HepG2 (cell line): ENCODE results near the gene COL2A1. TPM values are rescaled to one million over a fixed set of nuclear protein-coding genes. Genes with fewer than 3 reads are reported as not detected.

Experiments used
- IRF9 ChIP-seq: sonication (generic); formaldehyde crosslinking; IDR thresholded peaks from 2 replicates; pipeline ENCODE4 v1.8.0; 2022; ENCODE audit warnings: missing genetic modification reagents, mild to moderate bottlenecking, borderline replicate concordance
- REL ChIP-seq: sonication (generic); formaldehyde crosslinking; conservative IDR thresholded peaks from 2 replicates; pipeline ENCODE4 v1.8.0; 2022; ENCODE audit warnings: mild to moderate bottlenecking, missing genetic modification reagents, moderate library complexity
- SETDB1 ChIP-seq: sonication (generic); formaldehyde crosslinking; IDR thresholded peaks from 2 replicates; pipeline ENCODE4 v1.5.1; 2020; ENCODE audit warnings: missing genetic modification reagents, mild to moderate bottlenecking, borderline replicate concordance
- TIGD3 ChIP-seq: sonication (generic); formaldehyde crosslinking; IDR thresholded peaks from 2 replicates; pipeline ENCODE4 v1.5.1; 2020; ENCODE audit warnings: mild to moderate bottlenecking, missing genetic modification reagents, borderline replicate concordance
- ZNF431 ChIP-seq: sonication (generic); formaldehyde crosslinking; IDR thresholded peaks from 2 replicates; pipeline ENCODE4 v1.9.0; 2022; ENCODE audit warnings: missing genetic modification reagents, low read depth, mild to moderate bottlenecking, borderline replicate concordance
- ZNF577 ChIP-seq: sonication (generic); formaldehyde crosslinking; IDR thresholded peaks from 2 replicates; pipeline ENCODE4 v1.4.0; 2020; ENCODE audit warnings: mild to moderate bottlenecking, low read depth, missing genetic modification reagents, borderline replicate concordance
- ZNF788 ChIP-seq: sonication (generic); formaldehyde crosslinking; IDR thresholded peaks from 2 replicates; pipeline ENCODE4 v1.5.0; 2020; ENCODE audit warnings: mild to moderate bottlenecking, missing genetic modification reagents, borderline replicate concordance
- ZNF790 ChIP-seq: sonication (generic); formaldehyde crosslinking; IDR thresholded peaks from 2 replicates; pipeline ENCODE4 v1.8.0; 2022; ENCODE audit warnings: missing genetic modification reagents, mild to moderate bottlenecking, borderline replicate concordance
- ZSCAN22 ChIP-seq: sonication (generic); formaldehyde crosslinking; IDR thresholded peaks from 2 replicates; pipeline ENCODE4 v1.4.0; 2020; ENCODE audit warnings: mild to moderate bottlenecking, missing genetic modification reagents
- polyA plus RNA-seq, 8 experiments: library from polyadenylated mRNA; depleted of rRNA in 3 of 8; stranded (reverse) in 7 of 8; unstranded in 1 of 8; fragments of >200 nt; fragmentation: Illumina TruSeq in 4 of 8; extraction: Trizol in 4 of 8; gene quantifications; 2 replicates each; pipeline versions ENCODE4 v1.2.1 to v1.2.3, GENCODE V29; 2011 to 2016; ENCODE audit warnings: low read depth in 4 of 8, missing spikeins in 1 of 8, mixed read lengths in 1 of 8; ENCODE audit not compliant: insufficient read depth in 1 of 8
- total RNA-seq, 5 experiments: library from RNA; depleted of rRNA; stranded (reverse); fragments of >200 nt; fragmentation: Illumina TruSeq; extraction: Trizol; gene quantifications; 2 replicates each; pipeline ENCODE4 v1.2.3, GENCODE V29; 2016; ENCODE audit warnings: low read depth in 1 of 5
- TF ChIP-seq, protein P1 (sequence below), 2 experiments: sonication (generic) in 1 of 2; formaldehyde crosslinking in 1 of 2; IDR thresholded peaks; 2 replicates each; pipeline versions ENCODE4 v1.5.1 to v1.6.1; 2011 to 2020; ENCODE audit warnings: borderline replicate concordance in 1 of 2, low read depth in 1 of 2, low read length in 1 of 2, mild to moderate bottlenecking in 1 of 2, missing genetic modification reagents in 1 of 2, moderate library complexity in 1 of 2

Gene COL2A1
- total and polyA plus RNA-seq, 2 of the 13 experiments (the other 11 are each of a cell fraction or from before 2014, with no cell fraction given), result 7.4 to 38.3 TPM

- TF ChIP-seq IRF9 (no peak), ZSCAN22 (CRISPR knock-in tag) (no peak), SETDB1 (CRISPR knock-in tag) (no peak), ZNF577 (no peak), REL (CRISPR knock-in tag) (no peak), TIGD3 (CRISPR knock-in tag) (no peak), ZNF788 (CRISPR knock-in tag) (no peak), ZNF431 (no peak), ZNF790 (CRISPR knock-in tag) (no peak)
- TF ChIP-seq, protein P1, sequence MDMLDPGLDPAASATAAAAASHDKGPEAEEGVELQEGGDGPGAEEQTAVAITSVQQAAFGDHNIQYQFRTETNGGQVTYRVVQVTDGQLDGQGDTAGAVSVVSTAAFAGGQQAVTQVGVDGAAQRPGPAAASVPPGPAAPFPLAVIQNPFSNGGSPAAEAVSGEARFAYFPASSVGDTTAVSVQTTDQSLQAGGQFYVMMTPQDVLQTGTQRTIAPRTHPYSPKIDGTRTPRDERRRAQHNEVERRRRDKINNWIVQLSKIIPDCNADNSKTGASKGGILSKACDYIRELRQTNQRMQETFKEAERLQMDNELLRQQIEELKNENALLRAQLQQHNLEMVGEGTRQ (IDR thresholded peaks at IDR 0.05; ENCODE audit: low read depth, low read length), result no peak
- TF ChIP-seq, protein P1 (CRISPR knock-in tag; IDR thresholded peaks at IDR 0.05; ENCODE audit: borderline replicate concordance), result no peak
- TF ChIP-seq, all 625 proteins: peak for 0
Measured at GRCh38 chr12:47950856-47951468, 53.3 kb downstream of the COL2A1 start (continued).
